Measurements from ENCODE around the gene ABCC12.

DNA sequence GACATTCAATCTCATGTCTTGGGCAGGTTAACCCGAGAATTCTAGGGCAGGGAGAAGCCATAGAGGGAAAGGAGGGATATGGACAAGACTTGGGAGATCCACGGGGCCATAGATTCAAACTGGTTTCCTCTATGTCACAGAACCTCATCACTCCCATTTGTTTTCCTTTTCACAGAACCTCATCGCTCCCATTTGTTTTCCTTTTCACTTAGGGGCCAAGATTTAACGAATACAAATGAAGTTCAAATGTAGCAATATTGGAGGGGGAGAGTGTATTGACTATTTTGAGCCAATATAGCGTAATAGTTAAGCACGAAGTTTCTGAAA is 49.0 kb upstream of the ABCC12 start:
- TF ChIP-seq, protein P1, sequence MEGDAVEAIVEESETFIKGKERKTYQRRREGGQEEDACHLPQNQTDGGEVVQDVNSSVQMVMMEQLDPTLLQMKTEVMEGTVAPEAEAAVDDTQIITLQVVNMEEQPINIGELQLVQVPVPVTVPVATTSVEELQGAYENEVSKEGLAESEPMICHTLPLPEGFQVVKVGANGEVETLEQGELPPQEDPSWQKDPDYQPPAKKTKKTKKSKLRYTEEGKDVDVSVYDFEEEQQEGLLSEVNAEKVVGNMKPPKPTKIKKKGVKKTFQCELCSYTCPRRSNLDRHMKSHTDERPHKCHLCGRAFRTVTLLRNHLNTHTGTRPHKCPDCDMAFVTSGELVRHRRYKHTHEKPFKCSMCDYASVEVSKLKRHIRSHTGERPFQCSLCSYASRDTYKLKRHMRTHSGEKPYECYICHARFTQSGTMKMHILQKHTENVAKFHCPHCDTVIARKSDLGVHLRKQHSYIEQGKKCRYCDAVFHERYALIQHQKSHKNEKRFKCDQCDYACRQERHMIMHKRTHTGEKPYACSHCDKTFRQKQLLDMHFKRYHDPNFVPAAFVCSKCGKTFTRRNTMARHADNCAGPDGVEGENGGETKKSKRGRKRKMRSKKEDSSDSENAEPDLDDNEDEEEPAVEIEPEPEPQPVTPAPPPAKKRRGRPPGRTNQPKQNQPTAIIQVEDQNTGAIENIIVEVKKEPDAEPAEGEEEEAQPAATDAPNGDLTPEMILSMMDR (conservative IDR thresholded peaks at IDR 0.05; ENCODE audit: low read length): no peak
- TF ChIP-seq EZH2phosphoT487 (IDR thresholded peaks at IDR 0.05; ENCODE audit: borderline replicate concordance): no peak

Measured in Loucy (cell line).